NOMO-1 treated with DMSO at 0.1 percent for 48 hours (cell line): ENCODE data around the gene STXBP5.

Experiments used
- DNase-seq: peaks from one replicate; lab custom pipeline; 2025; ENCODE audit not compliant: unreplicated experiment; lab: John Stamatoyannopoulos, UW

Gene STXBP5

DNA sequence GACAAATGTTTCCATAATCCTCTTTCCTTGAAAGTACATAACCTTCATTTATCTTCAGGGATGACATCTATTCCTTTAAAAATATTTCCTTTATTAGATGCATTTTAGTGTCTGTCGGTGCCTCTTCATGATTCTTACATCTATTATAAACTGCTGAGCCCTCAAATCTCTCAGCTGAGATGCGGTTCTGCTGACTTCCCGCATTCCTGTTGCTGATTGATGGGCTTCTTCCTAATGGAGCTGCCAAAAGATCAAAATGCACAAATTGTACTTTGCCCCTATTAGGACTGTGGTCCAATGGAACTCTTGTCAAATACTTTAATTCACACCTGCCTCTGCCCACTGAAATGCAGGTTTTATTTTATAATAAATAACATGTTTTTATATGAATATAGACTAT lies 225.6 kb downstream of the STXBP5 start:
- no peak for DNase-seq

DNA sequence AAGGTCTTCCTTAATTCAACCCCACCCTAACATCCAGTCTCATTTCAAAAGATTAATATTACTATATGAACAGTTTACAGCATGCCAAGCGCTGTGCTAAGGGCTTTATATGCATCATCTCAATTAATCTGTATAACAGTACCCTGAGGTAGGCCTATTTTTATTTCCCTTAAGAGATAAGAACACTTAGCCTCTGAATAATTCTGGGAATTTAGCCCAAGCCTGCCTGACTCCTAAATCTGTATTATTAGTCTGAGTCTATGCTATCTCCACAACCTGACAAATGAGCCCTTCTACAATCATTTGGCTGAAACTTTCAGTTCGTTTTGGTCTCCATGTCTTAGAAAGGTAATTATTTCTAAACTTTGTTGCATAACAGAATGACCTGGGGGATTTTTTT lies 226.6 kb downstream of the STXBP5 start:
- no peak for DNase-seq

DNA sequence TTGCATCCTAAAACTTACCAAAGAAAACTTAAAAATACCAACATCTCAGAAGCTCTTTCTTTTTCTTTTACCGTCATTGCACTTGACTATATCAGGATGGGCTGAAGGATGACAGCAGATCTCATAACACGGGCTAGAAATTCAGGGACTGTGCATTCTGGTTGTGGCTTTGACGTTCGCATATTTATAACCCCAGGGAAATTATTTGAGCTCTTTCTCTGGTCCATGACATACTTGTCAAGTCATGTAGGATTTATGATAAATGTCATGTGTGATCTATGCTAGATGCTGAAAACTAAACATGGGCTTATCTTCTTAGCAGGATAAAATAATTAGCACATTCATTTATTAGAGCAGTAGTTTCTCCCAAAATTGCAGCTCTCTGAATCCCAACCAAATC lies 229.9 kb downstream of the STXBP5 start:
- no peak for DNase-seq

- DNase-seq: no peak
These were observed 230.3 kb downstream of the STXBP5 start for GRCh38 chr6:147434516-147434915.

- no peak for DNase-seq
These were observed 233.4 kb downstream of the STXBP5 start for GRCh38 chr6:147437615-147438014.

DNA sequence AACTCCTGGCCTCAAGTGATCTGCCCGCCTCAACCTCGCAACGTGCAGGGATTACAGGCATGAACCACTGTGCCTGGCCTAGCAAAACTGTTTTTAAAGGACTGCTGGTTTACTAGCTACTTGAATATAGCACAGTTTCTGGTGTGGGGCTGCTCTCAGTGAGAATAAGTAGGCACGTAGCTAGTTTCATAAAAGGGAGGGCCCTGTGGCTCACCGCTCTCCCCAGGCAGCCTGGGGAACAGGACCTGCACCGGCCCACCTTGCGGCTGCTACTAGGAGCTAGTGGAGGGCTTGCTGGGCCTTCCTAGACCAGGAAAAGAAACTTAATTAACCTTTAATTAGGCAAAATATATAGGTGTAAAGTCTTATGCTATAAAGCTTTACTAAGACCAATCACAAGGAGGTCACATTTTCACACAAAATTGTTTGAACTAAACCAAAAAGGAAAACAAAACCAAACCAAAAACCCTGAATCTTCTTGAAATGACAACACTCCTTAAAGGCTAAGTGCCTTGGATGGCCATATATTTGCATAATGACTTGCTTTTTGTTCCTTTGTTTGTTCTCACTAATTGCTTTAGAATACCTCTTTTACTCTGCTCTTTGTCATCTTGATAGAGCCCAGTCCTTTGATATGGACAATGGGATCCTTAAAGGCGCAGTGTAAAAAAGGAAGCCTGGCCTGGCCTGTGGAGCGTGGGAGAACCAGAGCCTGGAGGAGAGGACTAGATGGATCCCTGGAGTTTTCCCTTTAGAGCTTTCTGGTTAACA lies 234.7 kb downstream of the STXBP5 start:
- DNase-seq: no peak
